Cortex of kidney (tissue), 1 donor: Measurements from ENCODE around the gene UTF1.

ENCODE experiments used
- DNase-seq: peaks from one replicate; lab custom pipeline; 2025; lab: John Stamatoyannopoulos, UW

Gene UTF1

GRCh38 chr10:133279326-133280226, 49.6 kb downstream of the UTF1 start:
- DNase-seq: no peak

GRCh38 chr10:133280391-133281059, 50.5 kb downstream of the UTF1 start:
- no peak for DNase-seq

- no peak for DNase-seq
Measured at GRCh38 chr10:133281084-133281483, 51.1 kb downstream of the UTF1 start.
